DOHH2 (cell line): ENCODE measurements around the gene CSNK2A1.

Experiments
- CTCF ChIP-seq: fragments of 200-600 bp; sonication (generic); IDR thresholded peaks from one replicate; pipeline ENCODE4 v1.5.1; 2014; ENCODE audit warnings: antibody characterized with exemption, mild to moderate bottlenecking, low read depth, low read length; ENCODE audit not compliant: poor library complexity, severe bottlenecking
- EZH2phosphoT487 ChIP-seq: fragments of 200-600 bp; sonication (generic); IDR thresholded peaks from 2 replicates; pipeline ENCODE4 v1.6.1; 2017; ENCODE audit warnings: borderline replicate concordance, mild to moderate bottlenecking, antibody characterized with exemption, low read length, moderate library complexity, mixed read lengths

GRCh38 chr20:436476-436875 is 107.1 kb downstream of the CSNK2A1 start:
- no peak for TF ChIP-seq CTCF
- TF ChIP-seq EZH2phosphoT487, result no peak
